ENCODE measurements around the gene NSD1. TPM values are rescaled to one million over a fixed set of nuclear protein-coding genes. Genes with fewer than 3 reads are reported as not detected.
"Not testable (repeated sequence)": the region's sequence is repeated elsewhere in the genome, so short reads cannot be mapped to it uniquely, and the experiment has no call there.

Gene NSD1
- total RNA-seq, 4 donors from 2014 or later, result 41.1 to 58.4 (median 49.5) TPM

GRCh38 chr5:177253252-177253651 is 119.7 kb downstream of the NSD1 start:
- H3K4me1 ChIP-seq, result no peaks in the 10 kb centered on the region
- 73 to 75% methylated on average over 1 of the region's 1 CpG for WGBS, 2 donors (ENCODE audit: low coverage in 1 of 2)
- no peak overlapping the region for H3K4me3 ChIP-seq
- no peaks in the 10 kb centered on the region for H3K9me3 ChIP-seq
- no peak for ATAC-seq
- H3K36me3 ChIP-seq, result peaks cover 0 to 93% of the 10 kb centered on the region in 2 donors
- H3K27me3 ChIP-seq, result no peaks in the 10 kb centered on the region
- no peak overlapping the region for H3K27ac ChIP-seq
- no peak for TF ChIP-seq EP300 (IDR thresholded peaks at IDR 0.05)
- TF ChIP-seq CTCF (IDR thresholded peaks at IDR 0.05), result no peak
- TF ChIP-seq POLR2A (IDR thresholded peaks at IDR 0.05), result no peak
- no peak for TF ChIP-seq POLR2AphosphoS5 (IDR thresholded peaks at IDR 0.05)

GRCh38 chr5:177256296-177256695 is 122.7 kb downstream of the NSD1 start:
- 40 to 50% methylated on average over 1 to 5 of the region's 5 CpGs for WGBS, 2 donors (ENCODE audit: low coverage in 1 of 2)
- Histone ChIP-seq H3K36me3 (peaks cover 0 to 98% of the 10 kb centered on the region in 2 donors), H3K27ac (no peak overlapping the region), H3K4me1 (no peaks in the 10 kb centered on the region), H3K4me3 (no peak overlapping the region), H3K9me3 (no peaks in the 10 kb centered on the region), H3K27me3 (no peaks in the 10 kb centered on the region)
- no peak for TF ChIP-seq CTCF (IDR thresholded peaks at IDR 0.05)
- TF ChIP-seq POLR2AphosphoS5 (IDR thresholded peaks at IDR 0.05), result no peak
- no peak for TF ChIP-seq POLR2A (IDR thresholded peaks at IDR 0.05)
- TF ChIP-seq EP300 (IDR thresholded peaks at IDR 0.05), result no peak
- ATAC-seq, result no peak

- ATAC-seq, H3K4me3 ChIP-seq, H3K27ac ChIP-seq, H3K4me1 ChIP-seq, H3K27me3 ChIP-seq, H3K9me3 ChIP-seq: not testable (repeated sequence)
- WGBS, 2 donors (ENCODE audit: low coverage in 1 of 2), result 91% methylated on average over 4 of the region's 7 CpGs; no CpG with 5 or more reads in 1 of the 2 donors
- H3K36me3 ChIP-seq, result peaks cover 0 to 98% of the 10 kb centered on the region in 2 donors
These were observed 125.1 kb downstream of the NSD1 start for GRCh38 chr5:177258711-177259110.

- ATAC-seq, result no peak
- Histone ChIP-seq H3K9me3 (no peaks in the 10 kb centered on the region), H3K4me3 (no peak overlapping the region), H3K4me1 (no peaks in the 10 kb centered on the region), H3K27ac (no peak overlapping the region), H3K36me3 (peaks cover 0 to 83% of the 10 kb centered on the region in 2 donors), H3K27me3 (no peaks in the 10 kb centered on the region)
- TF ChIP-seq CTCF (IDR thresholded peaks at IDR 0.05) (no peak), POLR2A (IDR thresholded peaks at IDR 0.05) (no peak), POLR2AphosphoS5 (IDR thresholded peaks at IDR 0.05) (no peak), EP300 (IDR thresholded peaks at IDR 0.05) (no peak)
- 82 to 89% methylated on average over 7 of the region's 7 CpGs for WGBS, 2 donors (ENCODE audit: low coverage in 1 of 2)
These were observed 127.4 kb downstream of the NSD1 start for GRCh38 chr5:177260961-177261360.

GRCh38 chr5:177261510-177261909 is 127.9 kb downstream of the NSD1 start:
- H3K9me3 ChIP-seq, result no peaks in the 10 kb centered on the region
- 100% methylated on average over 1 of the region's 1 CpG for WGBS, 2 donors (ENCODE audit: low coverage in 1 of 2)
- no peak for TF ChIP-seq CTCF (IDR thresholded peaks at IDR 0.05)
- no peak for TF ChIP-seq POLR2AphosphoS5 (IDR thresholded peaks at IDR 0.05)
- TF ChIP-seq EP300 (IDR thresholded peaks at IDR 0.05), result no peak
- TF ChIP-seq POLR2A (IDR thresholded peaks at IDR 0.05), result no peak
- no peak overlapping the region for H3K27ac ChIP-seq
- H3K36me3 ChIP-seq, result peaks cover 0 to 85% of the 10 kb centered on the region in 2 donors
- H3K4me3 ChIP-seq, result no peak overlapping the region
- no peaks in the 10 kb centered on the region for H3K27me3 ChIP-seq
- ATAC-seq, result no peak
- H3K4me1 ChIP-seq, result no peaks in the 10 kb centered on the region

All from gastroesophageal sphincter (tissue), 4 donors.